Central memory CD4-positive, alpha-beta T cell (primary cell): ENCODE data around the gene MTG1.

Experiments
- DNase-seq: peaks from one replicate; pipeline ENCODE4 v3.0.0; 2022

Gene MTG1

GRCh38 chr10:133471300-133472109 lies 77.5 kb downstream of the MTG1 start:
- no peak for DNase-seq
